Measurements from ENCODE around the gene AUTS2.

GRCh38 chr7:69624435-69625230 lies 26.4 kb downstream of the AUTS2 start:
- TF ChIP-seq CTCF (conservative IDR thresholded peaks at IDR 0.05; ENCODE audit: low read depth, low read length) (no peak), EZH2 (IDR thresholded peaks at IDR 0.05; ENCODE audit: borderline replicate concordance, low read depth, low read length, poor library complexity, severe bottlenecking) (no peak)

Data from A673 (cell line).